OCI-LY1 (cell line): ENCODE measurements around the gene XIRP2.

ENCODE experiments used
- H2AFZ ChIP-seq: fragments of 200-600 bp; sonication (generic), shearing (Covaris generic); 2 replicates; pipeline ENCODE4 v1.6.0; 2014; ENCODE audit warnings: antibody characterized with exemption, mild to moderate bottlenecking, low read length
- H3F3A ChIP-seq: fragments of 200-600 bp; sonication (generic), shearing (Covaris generic); 2 replicates; pipeline ENCODE4 v1.6.0; 2014; ENCODE audit warnings: mild to moderate bottlenecking, antibody characterized with exemption, low read length, moderate library complexity; ENCODE audit not compliant: insufficient read depth
- H3K27ac ChIP-seq: fragments of 200-600 bp; sonication (generic); 2 replicates; pipeline ENCODE4 v1.5.1; 2014; ENCODE audit warnings: low read length, mixed run types, mild to moderate bottlenecking, low read depth; ENCODE audit not compliant: poor library complexity, severe bottlenecking
- H3K27me3 ChIP-seq: fragments of 200-600 bp; sonication (generic); 2 replicates; pipeline ENCODE4 v1.6.0; 2014; ENCODE audit warnings: antibody characterized with exemption, mild to moderate bottlenecking, low read length, moderate library complexity; ENCODE audit not compliant: insufficient read depth
- H3K36me3 ChIP-seq: fragments of 200-600 bp; sonication (generic); 2 replicates; pipeline ENCODE4 v1.6.1; 2014; ENCODE audit warnings: mild to moderate bottlenecking, antibody characterized with exemption, low read length, moderate library complexity, mixed read lengths; ENCODE audit not compliant: insufficient read depth
- H3K4me1 ChIP-seq: fragments of 200-600 bp; sonication (generic); 2 replicates; pipeline ENCODE4 v1.5.1; 2014; ENCODE audit warnings: mild to moderate bottlenecking, low read length, moderate library complexity; ENCODE audit not compliant: insufficient read depth, severe bottlenecking
- H3K4me2 ChIP-seq: fragments of 200-600 bp; sonication (generic), shearing (Covaris generic); 2 replicates; pipeline ENCODE4 v1.6.1; 2014; ENCODE audit warnings: low read length
- H3K4me3 ChIP-seq: fragments of 200-600 bp; sonication (generic); 2 replicates; pipeline ENCODE4 v1.5.1; 2014; ENCODE audit warnings: low read length, low read depth, mild to moderate bottlenecking, mixed read lengths; ENCODE audit not compliant: poor library complexity, severe bottlenecking
- H3K79me2 ChIP-seq: fragments of 200-600 bp; shearing (Covaris generic); 2 replicates; pipeline ENCODE4 v1.6.1; 2016; ENCODE audit warnings: mixed run types, low read length, mixed read lengths; ENCODE audit not compliant: insufficient read depth
- H3K9ac ChIP-seq: fragments of 200-600 bp; sonication (generic), shearing (Covaris generic); 2 replicates; pipeline ENCODE4 v1.6.1; 2014; ENCODE audit warnings: mild to moderate bottlenecking, low read length, mixed read lengths
- H3K9me2 ChIP-seq: fragments of 200-600 bp; sonication (generic), shearing (Covaris generic); 2 replicates; pipeline ENCODE4 v1.6.1; 2014; ENCODE audit warnings: low read depth, mild to moderate bottlenecking, low read length, mixed read lengths
- H3K9me3 ChIP-seq: fragments of 200-600 bp; shearing (Covaris generic); 2 replicates; pipeline ENCODE4 v1.6.1; 2014; ENCODE audit warnings: low read length, mixed read lengths
- H4K20me1 ChIP-seq: fragments of 200-600 bp; sonication (generic), shearing (Covaris generic); 2 replicates; pipeline ENCODE4 v1.6.0; 2016; ENCODE audit warnings: mild to moderate bottlenecking, low read length; ENCODE audit not compliant: insufficient read depth
- EZH2 ChIP-seq: fragments of 200-600 bp; sonication (generic), shearing (Covaris generic); IDR thresholded peaks from 2 replicates; pipeline ENCODE4 v1.8.0; 2017; ENCODE audit warnings: borderline replicate concordance, mixed run types, mild to moderate bottlenecking, antibody characterized with exemption, low read length, moderate library complexity, mixed read lengths
- TF ChIP-seq, protein P1 (sequence below): fragments of 200-600 bp; sonication (generic), shearing (Covaris generic); IDR thresholded peaks from 2 replicates; pipeline ENCODE4 v1.5.1; 2017; ENCODE audit warnings: mild to moderate bottlenecking, antibody characterized with exemption, low read length, moderate library complexity, mixed read lengths

The XIRP2 gene

DNA sequence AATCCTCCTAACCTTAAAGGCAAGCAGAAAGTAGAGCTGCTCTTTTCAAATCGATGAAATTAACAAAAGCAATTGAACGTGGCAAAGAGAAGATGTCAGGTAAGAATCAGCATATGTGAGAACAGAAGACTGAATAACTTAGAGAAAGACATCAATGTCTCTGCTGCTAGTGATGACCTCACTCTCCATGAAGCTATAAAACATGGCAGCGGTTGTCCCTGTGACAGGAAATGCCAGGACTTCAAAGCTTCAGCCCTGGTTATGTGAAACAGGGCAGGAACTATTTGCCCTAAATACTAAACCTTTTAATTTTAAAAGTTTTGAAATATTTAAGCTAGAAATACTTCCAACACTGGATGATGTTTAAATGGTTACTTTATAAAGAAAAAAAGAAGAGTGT lies 383.7 kb downstream of the XIRP2 start:
- no peak overlapping the region for H3K9ac ChIP-seq
- H4K20me1 ChIP-seq = no peaks in the 10 kb centered on the region
- no peaks in the 10 kb centered on the region for H3K9me3 ChIP-seq
- no peak overlapping the region for H3K4me3 ChIP-seq
- no peaks in the 10 kb centered on the region for H3K27me3 ChIP-seq
- TF ChIP-seq, protein P1, sequence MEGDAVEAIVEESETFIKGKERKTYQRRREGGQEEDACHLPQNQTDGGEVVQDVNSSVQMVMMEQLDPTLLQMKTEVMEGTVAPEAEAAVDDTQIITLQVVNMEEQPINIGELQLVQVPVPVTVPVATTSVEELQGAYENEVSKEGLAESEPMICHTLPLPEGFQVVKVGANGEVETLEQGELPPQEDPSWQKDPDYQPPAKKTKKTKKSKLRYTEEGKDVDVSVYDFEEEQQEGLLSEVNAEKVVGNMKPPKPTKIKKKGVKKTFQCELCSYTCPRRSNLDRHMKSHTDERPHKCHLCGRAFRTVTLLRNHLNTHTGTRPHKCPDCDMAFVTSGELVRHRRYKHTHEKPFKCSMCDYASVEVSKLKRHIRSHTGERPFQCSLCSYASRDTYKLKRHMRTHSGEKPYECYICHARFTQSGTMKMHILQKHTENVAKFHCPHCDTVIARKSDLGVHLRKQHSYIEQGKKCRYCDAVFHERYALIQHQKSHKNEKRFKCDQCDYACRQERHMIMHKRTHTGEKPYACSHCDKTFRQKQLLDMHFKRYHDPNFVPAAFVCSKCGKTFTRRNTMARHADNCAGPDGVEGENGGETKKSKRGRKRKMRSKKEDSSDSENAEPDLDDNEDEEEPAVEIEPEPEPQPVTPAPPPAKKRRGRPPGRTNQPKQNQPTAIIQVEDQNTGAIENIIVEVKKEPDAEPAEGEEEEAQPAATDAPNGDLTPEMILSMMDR = no peak
- no peak for TF ChIP-seq EZH2
- no peak overlapping the region for H2AFZ ChIP-seq
- H3K27ac ChIP-seq = no peak overlapping the region
- no peak overlapping the region for H3K4me2 ChIP-seq
- no peaks in the 10 kb centered on the region for H3F3A ChIP-seq
- H3K9me2 ChIP-seq = no peaks in the 10 kb centered on the region
- H3K36me3 ChIP-seq = no peaks in the 10 kb centered on the region
- H3K79me2 ChIP-seq = no peaks in the 10 kb centered on the region
- H3K4me1 ChIP-seq = no peaks in the 10 kb centered on the region

DNA sequence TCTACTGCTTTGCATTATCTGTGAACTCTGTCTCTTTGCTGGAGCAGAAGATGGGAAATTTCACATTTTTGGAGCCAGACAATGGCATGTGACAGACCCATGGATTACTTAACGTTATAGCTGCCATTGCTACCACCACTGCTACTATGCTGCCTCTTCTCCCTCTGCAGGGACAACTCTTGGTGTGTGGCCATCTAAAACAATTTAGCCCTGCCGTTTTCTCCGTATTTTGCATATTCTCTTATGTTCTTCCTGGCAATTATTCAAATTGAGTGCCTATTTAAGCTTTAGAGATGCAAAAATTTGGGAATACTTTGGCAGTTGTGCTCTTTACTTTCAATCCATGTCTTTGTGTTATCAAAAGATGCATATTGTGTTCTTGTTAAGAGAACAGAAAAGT lies 386.8 kb downstream of the XIRP2 start:
- Histone ChIP-seq H3K9ac (no peak overlapping the region), H3K4me1 (no peaks in the 10 kb centered on the region), H3K27me3 (no peaks in the 10 kb centered on the region), H3K9me3 (no peaks in the 10 kb centered on the region), H3K9me2 (no peaks in the 10 kb centered on the region), H3K36me3 (no peaks in the 10 kb centered on the region), H3K79me2 (no peaks in the 10 kb centered on the region), H3K4me2 (no peak overlapping the region), H2AFZ (no peak overlapping the region), H3K4me3 (no peak overlapping the region), H3K27ac (no peak overlapping the region), H4K20me1 (no peaks in the 10 kb centered on the region), H3F3A (no peaks in the 10 kb centered on the region)
- TF ChIP-seq, protein P1 = no peak
- TF ChIP-seq EZH2 = no peak

DNA sequence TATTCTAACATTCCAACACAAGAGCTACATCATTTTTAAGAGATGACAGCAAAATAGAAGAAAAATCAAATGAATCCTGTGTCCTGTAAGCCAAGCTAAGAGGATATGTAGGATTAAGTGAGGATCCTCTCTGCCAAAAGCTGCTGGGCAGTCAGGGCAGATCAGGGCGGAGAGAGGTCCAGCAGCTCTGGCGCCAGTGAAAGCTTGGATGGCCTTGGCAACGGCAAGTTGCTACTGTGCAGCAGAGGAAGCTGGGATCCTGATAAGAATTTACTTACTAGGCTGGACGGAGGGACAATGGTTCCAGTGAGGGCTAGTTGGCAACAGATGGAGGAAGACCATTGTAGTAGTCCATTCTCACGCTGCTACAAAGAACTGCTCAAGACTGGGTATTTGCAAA lies 391.5 kb downstream of the XIRP2 start:
- no peaks in the 10 kb centered on the region for H3K9me2 ChIP-seq
- no peaks in the 10 kb centered on the region for H3K79me2 ChIP-seq
- H3K27ac ChIP-seq = no peak overlapping the region
- no peaks in the 10 kb centered on the region for H3K27me3 ChIP-seq
- no peaks in the 10 kb centered on the region for H3K9me3 ChIP-seq
- no peak overlapping the region for H3K9ac ChIP-seq
- no peak overlapping the region for H3K4me2 ChIP-seq
- no peak overlapping the region for H3K4me3 ChIP-seq
- H3K36me3 ChIP-seq = no peaks in the 10 kb centered on the region
- no peak for TF ChIP-seq EZH2
- TF ChIP-seq, protein P1 = no peak
- H3F3A ChIP-seq = no peaks in the 10 kb centered on the region
- no peak overlapping the region for H2AFZ ChIP-seq
- no peaks in the 10 kb centered on the region for H3K4me1 ChIP-seq
- no peaks in the 10 kb centered on the region for H4K20me1 ChIP-seq
